Midbrain (tissue), 1 donor: ENCODE results near the gene TECTB.
"Not testable (repeated sequence)": the region's sequence is repeated elsewhere in the genome, so short reads cannot be mapped to it uniquely, and the experiment has no call there.

Source experiments
- DNase-seq: peaks from one replicate; lab custom pipeline; 2025; lab: John Stamatoyannopoulos, UW

The TECTB gene

GRCh38 chr10:112283100-112283499 lies at the start of gene TECTB:
Gene TECTB, plus strand, starts transcription at chr10:112283400. Its CDS starts 335 bp downstream, at chr10:112283735.
- DNase-seq, result no peak

GRCh38 chr10:112235141-112235540 lies 48.1 kb upstream of the TECTB start:
- DNase-seq, result no peak

- DNase-seq, result no peak
These were observed 47.3 kb upstream of the TECTB start for GRCh38 chr10:112235920-112236319.

- DNase-seq, result no peak
These were observed 46.7 kb upstream of the TECTB start for GRCh38 chr10:112236486-112236885.

GRCh38 chr10:112239347-112239746 lies 43.9 kb upstream of the TECTB start:
- DNase-seq, result no peak

GRCh38 chr10:112240441-112240840 lies 42.8 kb upstream of the TECTB start:
- DNase-seq, result no peak

- DNase-seq, result no peak
These were observed 41.4 kb upstream of the TECTB start for GRCh38 chr10:112241651-112242341.

GRCh38 chr10:112242769-112243168 lies 40.4 kb upstream of the TECTB start:
- no peak for DNase-seq

GRCh38 chr10:112243713-112244112 lies 39.5 kb upstream of the TECTB start:
- no peak for DNase-seq

- no peak for DNase-seq
These were observed 39.0 kb upstream of the TECTB start for GRCh38 chr10:112244197-112244596.

- DNase-seq, result no peak
These were observed 35.4 kb upstream of the TECTB start for GRCh38 chr10:112247791-112248190.

GRCh38 chr10:112248584-112249295 lies 34.5 kb upstream of the TECTB start:
- DNase-seq, result no peak

GRCh38 chr10:112249722-112250121 lies 33.5 kb upstream of the TECTB start:
- DNase-seq, result no peak

GRCh38 chr10:112250555-112250954 lies 32.6 kb upstream of the TECTB start:
- no peak for DNase-seq

GRCh38 chr10:112251238-112251637 lies 32.0 kb upstream of the TECTB start:
- not testable (repeated sequence) for DNase-seq

GRCh38 chr10:112258407-112258806 lies 24.8 kb upstream of the TECTB start:
- no peak for DNase-seq

- DNase-seq, result no peak
These were observed 23.5 kb upstream of the TECTB start for GRCh38 chr10:112259688-112260087.

GRCh38 chr10:112260831-112261230 lies 22.4 kb upstream of the TECTB start:
- no peak for DNase-seq

- no peak for DNase-seq
These were observed 21.8 kb upstream of the TECTB start for GRCh38 chr10:112261281-112261822.

- no peak for DNase-seq
These were observed 20.7 kb upstream of the TECTB start for GRCh38 chr10:112262546-112262945.

- DNase-seq, result no peak
These were observed 17.5 kb upstream of the TECTB start for GRCh38 chr10:112265745-112266144.

GRCh38 chr10:112269266-112269665 lies 13.9 kb upstream of the TECTB start:
- DNase-seq, result no peak

GRCh38 chr10:112271982-112272381 lies 11.2 kb upstream of the TECTB start:
- no peak for DNase-seq
